Stimulated activated effector memory CD8-positive, alpha-beta T cell treated with anti-CD3 and anti-CD28 coated beads, Interleukin-12 subunit alpha, Interleukin-12 subunit beta, amount 100 ng/mL, for 72 hours (primary cell): ENCODE data around the gene LBH.

ENCODE experiments used
- ATAC-seq: fragments of 150-1000 bp; cut with Tn5 transposase; 2 replicates; pipeline ENCODE4 v1.10.0; 2021
- DNase-seq, 2 donors: peaks; one replicate each; pipeline ENCODE4 v3.0.0; 2021 to 2022; ENCODE audit warnings: low spot score in 2 of 2
- H3K27ac Mint-ChIP-seq: one replicate; pipeline ENCODE4 v1.8.0; 2022; ENCODE audit warnings: mild to moderate bottlenecking, mixed read lengths
- H3K36me3 Mint-ChIP-seq: one replicate; pipeline ENCODE4 v1.8.0; 2022; ENCODE audit warnings: mild to moderate bottlenecking, mixed read lengths
- H3K4me1 Mint-ChIP-seq: one replicate; pipeline ENCODE4 v1.8.0; 2022; ENCODE audit warnings: mixed read lengths
- H3K4me3 Mint-ChIP-seq: one replicate; pipeline ENCODE4 v1.8.0; 2022; ENCODE audit warnings: mild to moderate bottlenecking, mixed read lengths
- H3K9me3 Mint-ChIP-seq: one replicate; pipeline ENCODE4 v1.8.0; 2022; ENCODE audit warnings: mixed read lengths

LBH gene

DNA sequence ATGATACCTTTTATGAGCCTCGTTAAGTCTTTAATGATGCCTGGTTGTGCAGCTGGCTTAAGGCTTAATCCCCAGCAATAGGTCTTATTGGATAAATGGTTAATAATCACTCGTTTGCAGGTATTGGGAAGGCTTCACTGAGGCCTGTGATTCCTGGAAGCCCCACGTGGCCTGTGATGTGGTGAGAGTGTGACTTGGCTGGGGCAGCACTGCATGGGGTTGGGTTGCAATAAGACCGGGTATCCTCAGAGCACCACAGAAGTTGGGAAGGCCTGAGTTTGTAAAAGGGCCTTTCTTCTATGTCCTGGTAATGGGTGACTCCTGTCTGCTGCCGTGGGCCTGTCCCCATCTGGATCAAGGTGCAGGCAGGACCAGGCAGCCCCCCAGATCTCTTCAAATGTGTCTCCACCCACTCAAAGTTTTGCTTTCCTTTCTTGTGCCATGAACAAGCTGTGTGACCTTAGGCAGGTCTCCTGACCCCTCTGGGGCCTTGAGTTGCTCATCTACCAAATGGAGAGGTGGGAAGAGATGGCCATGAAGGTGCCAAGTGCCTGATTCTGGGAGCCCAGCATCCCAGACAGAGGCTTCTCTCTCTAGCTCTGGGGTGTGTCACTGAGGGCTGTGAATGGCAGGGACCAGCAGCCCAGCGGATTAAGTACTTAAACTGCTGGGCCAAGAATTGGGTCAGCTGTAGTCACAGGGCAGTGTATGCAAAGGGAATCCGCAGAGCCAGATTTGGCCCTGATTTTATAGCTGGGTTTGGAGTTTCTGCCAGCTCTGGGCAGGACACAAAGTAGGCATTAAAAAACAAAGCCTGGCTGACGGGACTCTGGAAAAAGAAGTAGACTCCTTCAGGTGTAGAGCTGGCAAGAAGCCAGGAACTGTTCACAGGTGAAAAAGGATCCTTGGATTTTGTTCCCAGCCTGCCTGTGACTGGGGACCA lies 24.4 kb downstream of the LBH start:
- peaks cover 3% of the 10 kb centered on the region for H3K9me3 Mint-ChIP-seq
- H3K4me3 Mint-ChIP-seq: peak overlapping the region; percentile 38
- DNase-seq (no peak), ATAC-seq (no peak)
- H3K27ac Mint-ChIP-seq: peak overlapping the region; percentile 96
- H3K4me1 Mint-ChIP-seq: peaks cover 95% of the 10 kb centered on the region
- peaks cover 93% of the 10 kb centered on the region for H3K36me3 Mint-ChIP-seq

- Mint-ChIP-seq H3K27ac (peak overlapping the region; percentile 96), H3K4me3 (peak overlapping the region; percentile 10), H3K4me1 (peaks cover 99% of the 10 kb centered on the region), H3K9me3 (peaks cover 5% of the 10 kb centered on the region), H3K36me3 (peaks cover 93% of the 10 kb centered on the region)
- ATAC-seq: no peak
- DNase-seq: no peak
These were observed 26.2 kb downstream of the LBH start for GRCh38 chr2:30257266-30258214.

- H3K27ac Mint-ChIP-seq: peak overlapping the region; percentile 96
- DNase-seq: no peak
- H3K9me3 Mint-ChIP-seq: peaks cover 8% of the 10 kb centered on the region
- peaks cover 95% of the 10 kb centered on the region for H3K36me3 Mint-ChIP-seq
- no peak overlapping the region for H3K4me3 Mint-ChIP-seq
- peaks cover 96% of the 10 kb centered on the region for H3K4me1 Mint-ChIP-seq
- ATAC-seq: no peak
These were observed 27.7 kb downstream of the LBH start for GRCh38 chr2:30259071-30259470.

DNA sequence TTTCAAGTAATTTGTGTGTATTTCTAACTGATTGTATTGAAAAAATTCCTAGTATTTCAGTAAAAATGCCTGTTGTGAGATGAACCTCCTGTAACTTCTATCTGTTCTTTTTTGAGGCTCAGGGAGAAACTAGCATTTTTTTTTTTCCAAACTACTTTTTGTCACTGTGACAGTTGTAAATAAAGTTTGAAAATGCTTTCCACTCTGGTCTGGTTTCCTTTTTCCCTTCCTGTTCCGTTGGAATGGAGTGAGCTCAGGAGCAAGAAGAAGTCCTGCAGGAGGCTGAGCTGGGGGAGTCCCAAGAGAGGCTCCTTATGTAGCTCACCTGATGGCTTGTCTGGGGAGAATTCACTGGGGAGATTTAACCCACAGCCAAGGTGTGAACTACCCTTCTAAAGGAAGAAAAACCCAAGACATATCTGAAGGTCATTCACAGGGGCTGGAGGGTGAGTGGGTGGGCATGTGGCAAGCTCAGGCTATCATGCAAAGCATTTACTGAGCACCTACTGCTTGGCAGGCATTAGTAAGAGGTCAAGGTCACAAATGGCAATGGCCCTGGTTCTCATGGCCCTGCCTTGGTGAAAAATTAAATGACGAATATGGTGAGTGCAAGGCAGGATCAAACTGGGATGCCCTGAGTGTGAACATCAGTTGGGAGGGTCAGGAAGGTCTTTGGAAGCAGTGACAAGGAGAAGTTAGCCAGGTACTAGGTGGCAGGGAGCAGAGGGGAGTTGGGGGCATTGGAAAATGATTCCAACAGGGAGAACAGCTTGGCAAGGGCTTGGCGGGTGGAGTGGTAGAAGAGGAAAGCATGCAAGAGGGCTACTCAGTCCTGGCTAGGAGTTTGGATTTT lies 28.7 kb downstream of the LBH start:
- H3K27ac Mint-ChIP-seq: peak overlapping the region; percentile 96
- ATAC-seq: no peak
- peaks cover 100% of the 10 kb centered on the region for H3K36me3 Mint-ChIP-seq
- peak overlapping the region; percentile 31 for H3K4me3 Mint-ChIP-seq
- H3K9me3 Mint-ChIP-seq: peaks cover 8% of the 10 kb centered on the region
- DNase-seq: no peak
- peaks cover 94% of the 10 kb centered on the region for H3K4me1 Mint-ChIP-seq

DNA sequence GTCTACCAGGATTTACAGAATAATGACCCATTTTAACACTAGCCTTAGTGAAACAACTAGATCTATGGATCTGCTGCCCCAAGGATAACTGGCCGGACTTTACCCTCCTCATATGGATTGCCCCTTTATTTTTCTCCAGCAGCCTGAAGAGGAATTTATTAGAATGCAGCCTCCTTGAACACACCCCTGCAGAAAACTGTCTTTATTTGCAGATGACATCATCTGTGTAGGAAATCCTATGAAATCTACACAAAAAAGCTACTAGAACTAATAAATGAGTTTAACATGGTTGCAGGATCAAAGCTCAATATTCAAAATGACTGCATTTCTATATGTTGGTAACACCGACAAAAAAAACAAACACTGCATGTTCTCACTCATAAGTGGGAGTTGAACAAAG lies 29.6 kb downstream of the LBH start:
- no peak for DNase-seq
- Mint-ChIP-seq H3K36me3 (peaks cover 100% of the 10 kb centered on the region), H3K9me3 (peaks cover 8% of the 10 kb centered on the region), H3K27ac (peak overlapping the region; percentile 96), H3K4me1 (peaks cover 92% of the 10 kb centered on the region), H3K4me3 (peak overlapping the region; percentile 31)
- ATAC-seq: no peak

- H3K4me3 Mint-ChIP-seq: peak overlapping the region; percentile 76
- H3K36me3 Mint-ChIP-seq: peaks cover 98% of the 10 kb centered on the region
- ATAC-seq (peak; percentile 77), DNase-seq (no peak)
- H3K9me3 Mint-ChIP-seq: peaks cover 8% of the 10 kb centered on the region
- peaks cover 93% of the 10 kb centered on the region for H3K4me1 Mint-ChIP-seq
- H3K27ac Mint-ChIP-seq: peak overlapping the region; percentile 96
These were observed 30.4 kb downstream of the LBH start for GRCh38 chr2:30261695-30262211.

DNA sequence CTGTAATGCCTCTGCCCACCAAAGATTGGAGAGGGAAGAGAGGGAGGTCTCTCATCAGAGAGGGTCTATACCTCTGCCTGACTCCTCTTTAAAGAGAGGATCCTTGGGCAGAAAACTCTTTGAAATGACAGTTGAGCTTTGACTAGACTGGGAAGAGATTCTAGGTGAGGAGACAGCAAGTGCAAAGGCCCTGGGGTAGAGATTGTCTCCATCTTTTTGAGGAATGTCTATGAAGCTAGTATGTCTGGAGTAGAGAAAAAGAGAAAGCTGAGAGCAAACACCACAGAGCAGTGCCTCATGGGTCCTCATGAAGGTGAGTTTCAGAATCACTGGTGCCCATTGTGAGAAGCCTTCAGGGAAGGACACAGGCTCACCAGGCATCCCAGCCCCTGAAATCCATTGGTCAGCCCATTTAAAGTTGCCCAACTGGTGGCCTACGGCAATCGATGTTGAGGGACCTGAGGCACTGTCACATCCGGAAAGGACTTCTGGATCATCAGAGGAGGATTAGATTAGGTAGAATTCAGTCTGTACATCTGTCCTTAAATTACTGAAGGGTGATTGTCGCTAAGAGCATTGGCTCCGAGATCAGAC lies 31.5 kb downstream of the LBH start:
- peak overlapping the region; percentile 76 for H3K4me3 Mint-ChIP-seq
- peaks cover 8% of the 10 kb centered on the region for H3K9me3 Mint-ChIP-seq

DNA sequence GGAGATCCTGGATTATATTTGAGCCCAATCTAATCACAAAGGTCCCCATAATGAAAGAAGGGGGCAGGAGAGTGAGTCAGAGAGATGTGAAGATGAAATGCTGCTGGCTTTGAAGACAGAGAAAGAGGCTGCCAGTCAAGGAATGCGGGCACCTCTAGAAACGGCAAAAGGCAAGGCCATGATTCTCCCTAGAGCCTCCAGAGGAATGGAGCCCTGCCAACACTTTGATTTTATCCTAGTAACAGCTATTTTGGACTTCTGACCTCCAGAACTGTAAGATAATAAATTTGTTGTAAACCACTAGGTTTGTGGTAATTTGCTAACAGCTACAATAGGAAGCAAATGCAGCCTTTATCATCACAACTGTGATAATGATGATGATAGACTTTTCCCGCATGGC lies 32.9 kb downstream of the LBH start:
- DNase-seq: no peak
- Mint-ChIP-seq H3K36me3 (peaks cover 78% of the 10 kb centered on the region), H3K4me3 (peak overlapping the region; percentile 76), H3K4me1 (peaks cover 93% of the 10 kb centered on the region), H3K27ac (peak overlapping the region; percentile 96), H3K9me3 (peaks cover 8% of the 10 kb centered on the region)
- no peak for ATAC-seq

More for the DNA sequence above, 31.5 kb downstream of the LBH start:
- H3K36me3 Mint-ChIP-seq: peaks cover 93% of the 10 kb centered on the region
- DNase-seq: no peak
- no peak for ATAC-seq
- H3K27ac Mint-ChIP-seq: peak overlapping the region; percentile 96
- peaks cover 93% of the 10 kb centered on the region for H3K4me1 Mint-ChIP-seq

DNA sequence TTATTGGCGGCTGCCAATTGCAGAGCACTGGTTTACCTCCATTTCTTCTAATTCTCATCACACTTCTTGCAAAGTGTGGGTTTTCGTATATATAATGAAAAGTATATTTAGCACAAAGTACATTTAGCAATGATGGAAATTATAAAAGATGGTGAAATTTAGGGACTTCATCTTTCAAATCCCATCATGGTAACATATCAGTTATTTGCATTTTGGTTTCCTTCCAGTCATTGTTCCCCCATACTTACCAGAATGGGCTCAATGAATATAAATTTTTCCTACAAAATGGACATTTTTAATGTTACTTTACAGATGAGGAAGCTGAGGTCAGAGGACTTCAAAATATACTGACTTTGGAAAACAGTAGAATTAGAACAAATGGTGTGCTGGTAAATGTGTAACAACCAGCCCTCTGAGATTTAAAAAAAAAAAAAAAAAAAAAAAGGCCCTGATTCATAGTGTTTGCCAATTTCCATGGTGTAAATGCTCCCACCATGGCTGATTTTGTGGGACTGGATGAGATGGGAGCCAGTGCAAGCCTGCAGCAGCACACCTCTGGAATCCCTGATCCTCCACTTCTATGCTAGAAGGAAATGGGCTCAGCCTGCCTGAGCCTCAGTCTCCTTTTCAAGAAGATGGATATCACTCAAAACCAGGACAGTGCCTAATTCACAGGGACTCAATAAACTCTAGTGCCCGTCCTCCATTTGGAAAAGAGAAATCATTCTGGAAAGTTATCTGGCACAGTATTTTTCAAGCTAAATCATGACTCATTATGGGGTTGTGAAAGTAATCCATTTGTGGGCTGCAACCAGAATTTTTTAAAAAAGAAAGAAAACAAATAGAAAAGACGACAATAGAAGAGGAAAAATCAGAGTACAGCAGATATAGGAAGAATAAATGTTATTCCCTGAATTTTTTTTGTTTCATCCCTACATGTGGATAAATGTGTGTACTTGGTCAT lies 34.0 kb downstream of the LBH start:
- peak overlapping the region; percentile 76 for H3K4me3 Mint-ChIP-seq
- ATAC-seq (no peak), DNase-seq (no peak)
- peaks cover 89% of the 10 kb centered on the region for H3K4me1 Mint-ChIP-seq
- H3K27ac Mint-ChIP-seq: peak overlapping the region; percentile 93
- peaks cover 67% of the 10 kb centered on the region for H3K36me3 Mint-ChIP-seq
- peaks cover 6% of the 10 kb centered on the region for H3K9me3 Mint-ChIP-seq

- H3K36me3 Mint-ChIP-seq: peaks cover 59% of the 10 kb centered on the region
These were observed 34.8 kb downstream of the LBH start for GRCh38 chr2:30266051-30266621.

GRCh38 chr2:30266705-30267104 lies 35.4 kb downstream of the LBH start:
- H3K4me1 Mint-ChIP-seq: peaks cover 84% of the 10 kb centered on the region
- no peak for DNase-seq
- peaks cover 54% of the 10 kb centered on the region for H3K36me3 Mint-ChIP-seq
- no peak for ATAC-seq
- peak overlapping the region; percentile 76 for H3K4me3 Mint-ChIP-seq
- peak overlapping the region; percentile 93 for H3K27ac Mint-ChIP-seq
- peaks cover 5% of the 10 kb centered on the region for H3K9me3 Mint-ChIP-seq

More at GRCh38 chr2:30266051-30266621, 34.8 kb downstream of the LBH start:
- H3K9me3 Mint-ChIP-seq: peaks cover 5% of the 10 kb centered on the region
- peaks cover 84% of the 10 kb centered on the region for H3K4me1 Mint-ChIP-seq
- H3K27ac Mint-ChIP-seq: peak overlapping the region; percentile 93
- peak; percentile 34 to 74 for DNase-seq
- peak overlapping the region; percentile 76 for H3K4me3 Mint-ChIP-seq
- peak; percentile 66 for ATAC-seq

DNA sequence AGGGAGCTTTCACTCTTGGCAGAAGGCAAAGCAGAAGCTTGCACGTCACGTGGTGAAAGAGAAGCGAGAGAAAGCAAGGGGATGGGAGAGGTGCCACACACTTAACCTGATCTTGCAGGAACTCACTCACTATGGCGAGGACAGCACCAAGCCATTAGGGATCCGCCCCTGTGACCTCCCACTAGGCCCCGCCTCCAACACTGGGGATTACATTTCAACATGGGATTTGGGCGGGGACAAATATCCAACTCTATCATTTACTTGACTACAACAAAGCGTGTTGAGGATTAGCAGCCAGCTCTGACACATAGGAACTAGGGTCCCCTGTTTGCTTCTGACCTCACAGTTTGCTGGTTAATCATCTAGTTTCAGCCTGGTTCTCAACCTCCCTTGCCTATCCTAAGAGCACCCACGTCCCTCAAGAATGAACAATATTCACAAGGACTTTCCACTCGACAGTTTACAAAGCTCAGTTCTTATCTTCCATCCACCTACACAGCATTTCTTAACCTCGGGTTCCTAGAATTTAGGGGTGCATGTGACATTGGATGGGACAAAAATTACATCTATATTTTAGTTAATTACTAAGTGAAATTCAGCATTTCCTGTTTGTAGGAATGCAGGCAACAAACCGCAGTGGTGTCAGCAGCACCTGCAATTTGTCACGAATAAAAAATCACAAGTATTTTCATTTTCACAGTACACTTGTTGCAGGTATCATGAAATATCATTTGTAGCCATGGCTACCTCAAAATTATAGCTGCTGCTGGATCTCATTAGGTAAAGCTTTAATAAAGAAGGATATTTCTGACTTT lies 36.0 kb downstream of the LBH start:
- ATAC-seq: peak; percentile 93
- Mint-ChIP-seq H3K27ac (peak overlapping the region; percentile 93), H3K36me3 (peaks cover 47% of the 10 kb centered on the region), H3K4me1 (peaks cover 83% of the 10 kb centered on the region), H3K4me3 (peak overlapping the region; percentile 76), H3K9me3 (peaks cover 5% of the 10 kb centered on the region)
- DNase-seq: peak; percentile 31 to 75
